ENCODE measurements around the gene TNFRSF18.

TNFRSF18 gene

GRCh38 chr1:1210726-1211540 lies 4.5 kb upstream of the TNFRSF18 start:
- no peak for DNase-seq

GRCh38 chr1:1208713-1209433 lies 2.5 kb upstream of the TNFRSF18 start:
- DNase-seq = no peak

- DNase-seq = no peak
Observed at GRCh38 chr1:1207571-1207892, 1.1 kb upstream of the TNFRSF18 start.

- DNase-seq = no peak
Observed at GRCh38 chr1:1206966-1207531, 657 bp upstream of the TNFRSF18 start.

GRCh38 chr1:1205769-1206375 lies 520 bp downstream of the TNFRSF18 start:
- no peak for DNase-seq

- no peak for DNase-seq
Observed at GRCh38 chr1:1204998-1205768, 1.2 kb downstream of the TNFRSF18 start.

GRCh38 chr1:1204425-1204920 lies 1.9 kb downstream of the TNFRSF18 start:
- DNase-seq = no peak

GRCh38 chr1:1203561-1204424 lies 2.6 kb downstream of the TNFRSF18 start:
- DNase-seq = no peak

- no peak for DNase-seq
Observed at GRCh38 chr1:1202831-1203560, 3.4 kb downstream of the TNFRSF18 start.

- peak; percentile 27 for DNase-seq
Observed at GRCh38 chr1:1200876-1201810, 5.2 kb downstream of the TNFRSF18 start.

- no peak for DNase-seq
Observed at GRCh38 chr1:1199961-1200875, 6.2 kb downstream of the TNFRSF18 start.

GRCh38 chr1:1199141-1199960 lies 7.0 kb downstream of the TNFRSF18 start:
- no peak for DNase-seq

GRCh38 chr1:1198423-1199140 lies 7.8 kb downstream of the TNFRSF18 start:
- DNase-seq = no peak

GRCh38 chr1:1197551-1198422 lies 8.6 kb downstream of the TNFRSF18 start:
- no peak for DNase-seq

GRCh38 chr1:1197188-1197500 lies 9.2 kb downstream of the TNFRSF18 start:
- no peak for DNase-seq
